Measurements from ENCODE around the gene CPXM2.

Gene CPXM2

DNA sequence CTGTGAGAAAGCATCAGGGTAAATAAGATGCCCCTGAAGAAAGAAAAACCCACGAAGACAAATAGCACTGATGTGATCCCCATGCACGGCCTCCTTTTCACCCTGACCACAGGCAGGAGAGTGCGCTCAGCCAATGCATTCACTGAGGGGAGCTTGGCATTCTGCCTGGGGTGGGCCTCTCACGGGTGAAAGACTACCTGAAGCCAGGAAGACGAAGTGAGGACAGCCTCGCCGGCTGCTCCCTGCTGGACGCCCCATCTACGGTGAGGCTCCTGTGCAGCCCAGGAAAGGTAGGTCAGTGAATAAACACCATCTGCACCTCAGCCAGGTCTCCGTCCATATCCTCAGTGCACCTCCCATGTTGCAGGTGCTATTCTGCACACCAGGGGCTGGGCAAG lies 32.0 kb downstream of the CPXM2 start:
- Histone ChIP-seq H3K27ac (replicated peaks) (no peak overlapping the region), H3K4me3 (replicated peaks; ENCODE audit: insufficient read depth, low read length) (no peak overlapping the region), H3K27me3 (ENCODE audit: insufficient read depth, poor library complexity, severe bottlenecking) (no peaks in the 10 kb centered on the region)
- no peak for DNase-seq (ENCODE audit: low read depth in 1 of 2, low spot score in 1 of 2)
- no peak for TF ChIP-seq POLR2AphosphoS5 (IDR thresholded peaks at IDR 0.05; ENCODE audit: low read depth)
- TF ChIP-seq, protein P1, sequence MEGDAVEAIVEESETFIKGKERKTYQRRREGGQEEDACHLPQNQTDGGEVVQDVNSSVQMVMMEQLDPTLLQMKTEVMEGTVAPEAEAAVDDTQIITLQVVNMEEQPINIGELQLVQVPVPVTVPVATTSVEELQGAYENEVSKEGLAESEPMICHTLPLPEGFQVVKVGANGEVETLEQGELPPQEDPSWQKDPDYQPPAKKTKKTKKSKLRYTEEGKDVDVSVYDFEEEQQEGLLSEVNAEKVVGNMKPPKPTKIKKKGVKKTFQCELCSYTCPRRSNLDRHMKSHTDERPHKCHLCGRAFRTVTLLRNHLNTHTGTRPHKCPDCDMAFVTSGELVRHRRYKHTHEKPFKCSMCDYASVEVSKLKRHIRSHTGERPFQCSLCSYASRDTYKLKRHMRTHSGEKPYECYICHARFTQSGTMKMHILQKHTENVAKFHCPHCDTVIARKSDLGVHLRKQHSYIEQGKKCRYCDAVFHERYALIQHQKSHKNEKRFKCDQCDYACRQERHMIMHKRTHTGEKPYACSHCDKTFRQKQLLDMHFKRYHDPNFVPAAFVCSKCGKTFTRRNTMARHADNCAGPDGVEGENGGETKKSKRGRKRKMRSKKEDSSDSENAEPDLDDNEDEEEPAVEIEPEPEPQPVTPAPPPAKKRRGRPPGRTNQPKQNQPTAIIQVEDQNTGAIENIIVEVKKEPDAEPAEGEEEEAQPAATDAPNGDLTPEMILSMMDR (IDR thresholded peaks at IDR 0.05; ENCODE audit: insufficient read depth, low read length), result no peak
- TF ChIP-seq GABPA (IDR thresholded peaks at IDR 0.05; ENCODE audit: low read depth), result no peak
- TF ChIP-seq SPI1 (IDR thresholded peaks at IDR 0.05; ENCODE audit: borderline replicate concordance, low read depth), result no peak
- TF ChIP-seq, protein P2, sequence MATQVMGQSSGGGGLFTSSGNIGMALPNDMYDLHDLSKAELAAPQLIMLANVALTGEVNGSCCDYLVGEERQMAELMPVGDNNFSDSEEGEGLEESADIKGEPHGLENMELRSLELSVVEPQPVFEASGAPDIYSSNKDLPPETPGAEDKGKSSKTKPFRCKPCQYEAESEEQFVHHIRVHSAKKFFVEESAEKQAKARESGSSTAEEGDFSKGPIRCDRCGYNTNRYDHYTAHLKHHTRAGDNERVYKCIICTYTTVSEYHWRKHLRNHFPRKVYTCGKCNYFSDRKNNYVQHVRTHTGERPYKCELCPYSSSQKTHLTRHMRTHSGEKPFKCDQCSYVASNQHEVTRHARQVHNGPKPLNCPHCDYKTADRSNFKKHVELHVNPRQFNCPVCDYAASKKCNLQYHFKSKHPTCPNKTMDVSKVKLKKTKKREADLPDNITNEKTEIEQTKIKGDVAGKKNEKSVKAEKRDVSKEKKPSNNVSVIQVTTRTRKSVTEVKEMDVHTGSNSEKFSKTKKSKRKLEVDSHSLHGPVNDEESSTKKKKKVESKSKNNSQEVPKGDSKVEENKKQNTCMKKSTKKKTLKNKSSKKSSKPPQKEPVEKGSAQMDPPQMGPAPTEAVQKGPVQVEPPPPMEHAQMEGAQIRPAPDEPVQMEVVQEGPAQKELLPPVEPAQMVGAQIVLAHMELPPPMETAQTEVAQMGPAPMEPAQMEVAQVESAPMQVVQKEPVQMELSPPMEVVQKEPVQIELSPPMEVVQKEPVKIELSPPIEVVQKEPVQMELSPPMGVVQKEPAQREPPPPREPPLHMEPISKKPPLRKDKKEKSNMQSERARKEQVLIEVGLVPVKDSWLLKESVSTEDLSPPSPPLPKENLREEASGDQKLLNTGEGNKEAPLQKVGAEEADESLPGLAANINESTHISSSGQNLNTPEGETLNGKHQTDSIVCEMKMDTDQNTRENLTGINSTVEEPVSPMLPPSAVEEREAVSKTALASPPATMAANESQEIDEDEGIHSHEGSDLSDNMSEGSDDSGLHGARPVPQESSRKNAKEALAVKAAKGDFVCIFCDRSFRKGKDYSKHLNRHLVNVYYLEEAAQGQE (IDR thresholded peaks at IDR 0.05; ENCODE audit: insufficient replicate concordance, low read depth), result no peak

DNA sequence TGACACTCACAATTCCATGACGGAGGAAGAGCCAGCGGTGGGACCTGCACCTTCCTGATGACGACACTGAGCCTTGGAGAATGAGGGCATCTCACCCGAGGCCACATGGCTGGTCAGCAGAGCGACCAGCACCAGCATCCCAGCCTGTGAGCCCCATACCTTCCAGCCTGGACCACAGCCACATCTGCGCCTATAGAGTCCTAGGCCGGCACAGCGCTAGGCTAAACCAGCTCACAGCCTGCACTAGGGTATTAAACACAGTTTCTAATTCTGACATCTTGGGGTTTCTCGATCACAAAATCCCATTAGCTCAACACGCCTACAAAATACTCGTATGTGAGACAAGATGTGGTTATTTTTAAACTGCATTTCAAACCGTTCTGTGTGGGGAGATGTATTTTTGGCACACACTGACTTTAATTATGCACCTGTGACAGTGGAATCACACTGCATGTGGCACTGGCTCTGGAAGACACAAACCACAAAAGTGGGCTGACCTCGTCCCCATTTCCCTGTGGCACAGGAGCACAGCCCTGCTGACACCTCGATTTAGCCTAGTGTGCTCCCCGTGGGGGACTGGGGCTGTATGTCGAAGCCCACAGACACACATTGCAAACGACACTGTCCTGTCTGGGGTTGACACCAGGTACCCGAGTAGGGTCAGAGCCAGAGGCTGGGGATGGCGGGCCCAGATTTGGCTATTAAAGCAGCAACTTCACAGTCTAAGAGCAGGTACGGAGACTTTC lies 32.5 kb downstream of the CPXM2 start:
- no peak for DNase-seq (ENCODE audit: low read depth in 1 of 2, low spot score in 1 of 2)
- TF ChIP-seq GABPA (IDR thresholded peaks at IDR 0.05; ENCODE audit: low read depth), result no peak
- TF ChIP-seq, protein P2 (IDR thresholded peaks at IDR 0.05; ENCODE audit: insufficient replicate concordance, low read depth), result no peak
- TF ChIP-seq POLR2AphosphoS5 (IDR thresholded peaks at IDR 0.05; ENCODE audit: low read depth), result no peak
- TF ChIP-seq, protein P1 (IDR thresholded peaks at IDR 0.05; ENCODE audit: insufficient read depth, low read length), result no peak
- no peak for TF ChIP-seq SPI1 (IDR thresholded peaks at IDR 0.05; ENCODE audit: borderline replicate concordance, low read depth)
- no peaks in the 10 kb centered on the region for H3K27me3 ChIP-seq (ENCODE audit: insufficient read depth, poor library complexity, severe bottlenecking)
- no peak overlapping the region for H3K4me3 ChIP-seq (replicated peaks; ENCODE audit: insufficient read depth, low read length)
- no peak overlapping the region for H3K27ac ChIP-seq (replicated peaks)

DNA sequence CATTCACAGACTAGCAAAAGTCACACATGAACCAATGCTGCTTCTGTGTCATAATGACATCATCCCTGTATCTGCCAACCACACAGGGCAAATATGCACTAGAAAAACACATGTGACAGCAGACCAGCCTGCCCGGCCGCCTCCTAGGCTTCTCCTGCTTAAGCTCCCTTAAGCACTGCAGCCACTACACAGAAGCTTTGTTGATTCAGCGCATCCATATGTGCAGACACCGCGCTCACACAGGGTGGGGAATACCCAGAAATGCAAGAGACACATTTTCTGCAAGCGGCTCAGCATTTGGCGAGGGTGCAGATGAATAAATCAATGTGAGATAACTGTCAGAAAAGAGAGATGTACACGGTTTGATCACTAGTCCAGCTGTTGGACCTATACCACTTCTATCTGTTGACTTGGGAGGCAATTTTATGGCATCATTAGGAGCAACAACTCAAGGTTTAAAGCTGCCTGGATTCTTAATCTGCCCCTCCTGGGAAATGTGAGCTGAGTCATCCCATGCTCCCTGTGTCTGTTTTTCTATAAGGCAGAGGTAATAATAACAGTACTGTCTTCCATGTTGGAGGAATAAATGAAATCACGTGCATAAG lies 33.4 kb downstream of the CPXM2 start:
- DNase-seq (ENCODE audit: low read depth in 1 of 2, low spot score in 1 of 2), result no peak
- Histone ChIP-seq H3K27ac (replicated peaks) (no peak overlapping the region), H3K27me3 (ENCODE audit: insufficient read depth, poor library complexity, severe bottlenecking) (no peaks in the 10 kb centered on the region), H3K4me3 (replicated peaks; ENCODE audit: insufficient read depth, low read length) (no peak overlapping the region)
- TF ChIP-seq GABPA (IDR thresholded peaks at IDR 0.05; ENCODE audit: low read depth) (no peak), POLR2AphosphoS5 (IDR thresholded peaks at IDR 0.05; ENCODE audit: low read depth) (no peak), SPI1 (IDR thresholded peaks at IDR 0.05; ENCODE audit: borderline replicate concordance, low read depth) (no peak)
- TF ChIP-seq, protein P1 (IDR thresholded peaks at IDR 0.05; ENCODE audit: insufficient read depth, low read length), result no peak
- TF ChIP-seq, protein P2 (IDR thresholded peaks at IDR 0.05; ENCODE audit: insufficient replicate concordance, low read depth), result no peak
